ENCODE data around the gene XPC. TPM values are rescaled to one million over a fixed set of nuclear protein-coding genes. Genes with fewer than 3 reads are reported as not detected.

XPC gene
- total and polyA plus RNA-seq, 2 donors from 2014 or later, result 15.9 to 44.4 TPM

DNA sequence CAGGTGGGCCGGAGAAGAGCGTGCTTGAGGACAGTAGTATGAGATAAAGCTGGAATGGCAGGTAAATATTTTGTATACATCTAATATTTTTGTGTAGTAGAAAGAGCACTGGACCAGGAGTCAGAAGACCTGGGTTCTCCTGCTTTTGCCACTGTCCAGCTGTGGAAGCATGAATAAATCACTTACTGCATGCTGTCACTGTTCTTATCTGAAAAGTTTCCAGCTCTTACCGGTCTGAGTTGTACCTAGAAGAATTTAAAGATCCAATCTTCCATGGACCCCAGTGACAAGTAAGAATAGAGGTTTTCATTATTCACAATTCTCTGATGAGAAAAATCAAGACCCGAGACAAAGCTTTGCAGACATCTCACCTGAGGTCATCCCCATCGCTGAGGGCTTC lies 5.9 kb downstream of the XPC start:
- H3K9ac ChIP-seq (ENCODE audit: low read length in 3 of 3), result no peak overlapping the region
- no peak overlapping the region for H3K27ac ChIP-seq (ENCODE audit: low read depth in 2 of 2, low read length in 2 of 2)
- peaks cover 20 to 52% (median 49%) of the 10 kb centered on the region in 3 donors for H3K36me3 ChIP-seq (ENCODE audit: control insufficient read depth in 2 of 3, insufficient read depth in 3 of 3, low read length in 3 of 3)
- DNase-seq, result no peak
- peaks cover 0 to 7% (median 5%) of the 10 kb centered on the region in 3 donors for H3K4me1 ChIP-seq (ENCODE audit: control insufficient read depth in 2 of 3, insufficient read depth in 2 of 3, low read depth in 1 of 3, low read length in 3 of 3)
- no peaks in the 10 kb centered on the region for H3K27me3 ChIP-seq (ENCODE audit: control insufficient read depth, insufficient read depth, low read length)
- no peaks in the 10 kb centered on the region for H3K9me3 ChIP-seq (ENCODE audit: control insufficient read depth in 2 of 3, insufficient read depth in 1 of 3, low read length in 3 of 3)
- TF ChIP-seq, protein P1, sequence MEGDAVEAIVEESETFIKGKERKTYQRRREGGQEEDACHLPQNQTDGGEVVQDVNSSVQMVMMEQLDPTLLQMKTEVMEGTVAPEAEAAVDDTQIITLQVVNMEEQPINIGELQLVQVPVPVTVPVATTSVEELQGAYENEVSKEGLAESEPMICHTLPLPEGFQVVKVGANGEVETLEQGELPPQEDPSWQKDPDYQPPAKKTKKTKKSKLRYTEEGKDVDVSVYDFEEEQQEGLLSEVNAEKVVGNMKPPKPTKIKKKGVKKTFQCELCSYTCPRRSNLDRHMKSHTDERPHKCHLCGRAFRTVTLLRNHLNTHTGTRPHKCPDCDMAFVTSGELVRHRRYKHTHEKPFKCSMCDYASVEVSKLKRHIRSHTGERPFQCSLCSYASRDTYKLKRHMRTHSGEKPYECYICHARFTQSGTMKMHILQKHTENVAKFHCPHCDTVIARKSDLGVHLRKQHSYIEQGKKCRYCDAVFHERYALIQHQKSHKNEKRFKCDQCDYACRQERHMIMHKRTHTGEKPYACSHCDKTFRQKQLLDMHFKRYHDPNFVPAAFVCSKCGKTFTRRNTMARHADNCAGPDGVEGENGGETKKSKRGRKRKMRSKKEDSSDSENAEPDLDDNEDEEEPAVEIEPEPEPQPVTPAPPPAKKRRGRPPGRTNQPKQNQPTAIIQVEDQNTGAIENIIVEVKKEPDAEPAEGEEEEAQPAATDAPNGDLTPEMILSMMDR (IDR thresholded peaks at IDR 0.05; ENCODE audit: borderline replicate concordance, extremely low read depth, insufficient read depth), result no peak
- no peak for FAIRE-seq
- H3K4me3 ChIP-seq (ENCODE audit: low read length in 3 of 3), result no peak overlapping the region
- intact Hi-C loops (cut with DNase I), result no loop called here

- H3K36me3 ChIP-seq (ENCODE audit: control insufficient read depth in 2 of 3, insufficient read depth in 3 of 3, low read length in 3 of 3), result peaks cover 23 to 67% (median 63%) of the 10 kb centered on the region in 3 donors
- no peaks in the 10 kb centered on the region for H3K9me3 ChIP-seq (ENCODE audit: control insufficient read depth in 2 of 3, insufficient read depth in 1 of 3, low read length in 3 of 3)
- TF ChIP-seq, protein P1 (IDR thresholded peaks at IDR 0.05; ENCODE audit: borderline replicate concordance, extremely low read depth, insufficient read depth), result no peak
- no peak for FAIRE-seq
- peaks cover 0 to 3% (median 0%) of the 10 kb centered on the region in 3 donors for H3K4me1 ChIP-seq (ENCODE audit: control insufficient read depth in 2 of 3, insufficient read depth in 2 of 3, low read depth in 1 of 3, low read length in 3 of 3)
- no peak overlapping the region for H3K27ac ChIP-seq (ENCODE audit: low read depth in 2 of 2, low read length in 2 of 2)
- H3K27me3 ChIP-seq (ENCODE audit: control insufficient read depth, insufficient read depth, low read length), result no peaks in the 10 kb centered on the region
- DNase-seq, result no peak
- intact Hi-C loops (cut with DNase I), result no loop called here
- no peak overlapping the region for H3K4me3 ChIP-seq (ENCODE audit: low read length in 3 of 3)
- no peak overlapping the region for H3K9ac ChIP-seq (ENCODE audit: low read length in 3 of 3)
These were observed 7.8 kb downstream of the XPC start for GRCh38 chr3:14170531-14171159.

GRCh38 chr3:14169871-14170270 lies 8.5 kb downstream of the XPC start:
- Histone ChIP-seq H3K9ac (ENCODE audit: low read length in 3 of 3) (no peak overlapping the region), H3K27ac (ENCODE audit: low read depth in 2 of 2, low read length in 2 of 2) (no peak overlapping the region), H3K27me3 (ENCODE audit: control insufficient read depth, insufficient read depth, low read length) (no peaks in the 10 kb centered on the region), H3K9me3 (ENCODE audit: control insufficient read depth in 2 of 3, insufficient read depth in 1 of 3, low read length in 3 of 3) (no peaks in the 10 kb centered on the region), H3K36me3 (ENCODE audit: control insufficient read depth in 2 of 3, insufficient read depth in 3 of 3, low read length in 3 of 3) (peaks cover 23 to 75% (median 70%) of the 10 kb centered on the region in 3 donors), H3K4me1 (ENCODE audit: control insufficient read depth in 2 of 3, insufficient read depth in 2 of 3, low read depth in 1 of 3, low read length in 3 of 3) (peaks cover 0 to 1% (median 0%) of the 10 kb centered on the region in 3 donors), H3K4me3 (ENCODE audit: low read length in 3 of 3) (no peak overlapping the region)
- intact Hi-C loops (cut with DNase I), result no loop called here
- FAIRE-seq (no peak), DNase-seq (no peak)
- TF ChIP-seq, protein P1 (IDR thresholded peaks at IDR 0.05; ENCODE audit: borderline replicate concordance, extremely low read depth, insufficient read depth), result no peak
